NCI-H2107 (cell line): Measurements from ENCODE around the gene COL27A1.

ENCODE experiments used
- DNase-seq: peaks from one replicate; lab custom pipeline; 2025; lab: John Stamatoyannopoulos, UW

COL27A1 gene

DNA sequence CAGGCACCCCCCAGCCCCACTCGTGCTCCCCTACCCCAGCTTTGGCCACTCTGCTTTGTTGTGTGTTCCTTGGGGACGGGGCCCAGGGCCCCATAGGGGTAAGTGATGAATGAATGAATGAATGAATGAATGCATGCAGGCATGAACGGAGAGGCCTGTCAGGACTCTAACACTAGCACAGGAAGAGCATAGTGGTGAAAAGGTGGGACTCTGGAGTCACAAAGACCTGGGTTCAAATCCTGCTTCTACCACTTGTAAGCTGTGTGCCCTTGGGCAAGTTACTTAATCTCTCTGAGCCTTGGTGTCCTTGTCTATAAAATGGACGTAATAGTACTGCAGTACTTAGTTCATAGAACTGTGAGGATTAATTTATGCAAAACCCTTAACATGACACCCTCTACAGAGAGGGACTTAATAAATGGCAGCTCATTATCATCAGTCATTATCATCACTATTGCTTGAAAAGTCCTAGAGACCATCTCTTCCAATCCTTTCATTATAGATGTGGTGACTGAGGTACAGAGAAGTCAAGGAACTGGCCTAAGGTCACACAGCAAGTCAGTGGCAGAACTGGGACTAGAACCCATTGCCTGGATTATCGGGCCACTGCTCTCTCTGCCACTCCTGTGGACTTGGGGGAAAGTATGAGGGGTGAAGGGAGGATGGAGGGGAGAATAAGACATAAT lies 187.6 kb downstream of the COL27A1 start:
- no peak for DNase-seq

DNA sequence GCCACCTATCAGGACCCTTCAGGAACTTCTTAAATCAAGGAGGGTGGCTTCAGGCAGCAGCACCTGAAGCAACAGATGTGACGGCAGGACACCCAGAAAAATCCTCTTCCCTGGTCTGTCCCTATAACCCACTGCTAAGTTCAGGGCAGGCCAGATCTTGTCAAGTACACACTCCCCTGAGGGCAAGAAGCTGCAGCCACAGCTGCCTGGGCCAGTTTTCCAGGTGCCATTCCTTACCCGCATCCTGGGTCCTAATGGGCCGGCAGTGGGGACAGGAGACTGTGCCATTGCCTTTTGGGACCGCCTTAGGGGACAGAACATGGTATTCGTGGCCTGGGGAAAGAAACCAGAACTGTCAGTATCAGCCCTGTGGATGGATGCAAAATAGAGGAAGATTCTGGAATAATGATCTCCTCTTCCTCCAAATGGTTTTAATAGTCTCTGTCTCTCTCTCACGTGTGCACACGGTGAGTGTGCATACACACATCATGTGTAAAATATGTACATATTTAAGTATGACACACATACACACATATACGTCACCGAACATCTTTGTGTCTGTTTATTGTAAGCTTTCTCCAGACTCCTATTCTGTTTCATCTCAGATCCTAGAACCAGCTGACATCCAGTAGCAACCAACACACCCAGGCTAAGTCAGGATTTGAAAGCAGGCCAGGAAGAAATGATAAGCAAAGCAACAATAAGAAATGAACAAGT lies 188.3 kb downstream of the COL27A1 start:
- no peak for DNase-seq

DNA sequence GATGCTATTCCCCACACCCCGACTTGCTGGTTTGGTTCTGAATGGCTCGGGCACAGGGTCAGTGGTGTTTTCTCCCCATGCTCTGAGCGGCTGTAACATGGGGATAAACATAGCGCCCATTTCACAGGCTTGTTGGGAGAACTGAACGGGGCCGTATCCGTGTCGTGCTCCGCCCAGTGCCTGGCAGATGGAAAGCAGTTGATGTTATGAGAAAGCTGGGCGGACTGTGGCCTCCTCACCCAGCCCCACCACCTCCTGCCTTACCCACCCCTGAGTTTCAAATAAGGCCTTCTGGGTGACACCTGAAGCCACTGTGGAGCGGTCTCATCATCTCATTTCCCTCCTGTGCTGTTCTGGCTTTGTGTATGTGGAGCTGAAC lies 188.8 kb downstream of the COL27A1 start:
- DNase-seq: no peak

DNA sequence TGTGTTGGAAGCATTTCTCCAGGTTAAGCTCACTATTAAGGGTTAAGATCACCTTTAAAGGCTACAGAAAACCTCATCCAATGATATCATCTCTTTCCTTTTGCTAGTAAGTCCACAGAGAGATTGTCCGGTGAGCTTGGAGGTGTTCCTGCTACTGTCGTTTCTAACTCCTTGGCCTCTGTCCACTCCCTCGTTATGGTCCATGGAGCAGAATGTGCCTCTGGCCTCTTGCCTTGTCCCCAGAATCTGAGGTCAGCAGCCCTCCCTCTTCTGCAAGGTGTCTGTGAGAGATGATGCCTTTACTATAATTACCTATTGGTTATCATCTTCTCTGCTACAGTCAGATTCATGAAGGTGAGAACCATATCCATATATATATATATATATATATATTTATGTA lies 189.4 kb downstream of the COL27A1 start:
- DNase-seq: no peak

DNA sequence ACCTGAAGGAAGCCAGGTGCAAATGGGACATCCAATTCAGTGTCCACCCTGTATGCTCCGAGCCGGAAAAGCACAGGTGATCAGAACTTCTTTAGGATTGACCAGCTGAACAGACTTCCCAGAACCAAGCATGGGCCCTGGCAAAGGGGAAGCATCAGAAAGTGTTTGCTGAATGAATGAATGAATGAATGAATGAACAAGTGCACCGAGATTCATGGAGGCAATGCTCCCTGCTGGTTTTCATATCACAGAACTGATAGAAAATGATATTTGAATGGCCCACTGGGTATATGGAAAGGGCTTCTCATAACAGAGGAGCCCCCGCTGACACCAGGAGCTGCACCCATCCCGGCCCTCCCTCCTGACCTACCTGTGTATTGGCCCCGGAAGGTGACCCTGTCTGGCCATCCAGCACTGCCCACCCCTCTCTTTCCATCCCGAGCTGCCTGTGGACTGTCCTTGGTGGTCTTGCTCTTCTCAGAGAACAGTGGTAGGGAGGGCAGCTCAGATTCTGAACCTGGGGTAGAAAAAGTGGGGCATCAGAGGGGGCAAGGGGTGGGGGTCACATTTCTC lies 190.2 kb downstream of the COL27A1 start:
- no peak for DNase-seq

DNA sequence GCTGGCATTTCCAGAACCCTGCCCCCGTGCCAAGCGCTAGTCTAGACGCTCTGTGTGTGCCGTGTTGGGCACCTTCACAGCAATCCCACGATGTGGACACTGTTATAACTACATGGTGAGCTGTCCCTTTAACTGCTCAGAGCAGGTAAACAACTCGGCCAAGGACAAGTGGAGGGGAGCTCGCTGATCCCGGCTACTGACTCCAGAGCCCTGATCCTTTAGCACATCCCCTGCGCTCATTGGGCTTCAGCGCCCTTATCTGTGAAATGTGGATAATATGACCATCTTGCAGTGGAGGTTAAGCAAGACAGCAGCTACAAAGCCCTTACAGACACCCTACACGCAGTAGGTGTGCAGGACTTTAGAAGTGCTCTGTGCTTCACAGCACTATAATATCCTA lies 190.8 kb downstream of the COL27A1 start:
- no peak for DNase-seq

DNA sequence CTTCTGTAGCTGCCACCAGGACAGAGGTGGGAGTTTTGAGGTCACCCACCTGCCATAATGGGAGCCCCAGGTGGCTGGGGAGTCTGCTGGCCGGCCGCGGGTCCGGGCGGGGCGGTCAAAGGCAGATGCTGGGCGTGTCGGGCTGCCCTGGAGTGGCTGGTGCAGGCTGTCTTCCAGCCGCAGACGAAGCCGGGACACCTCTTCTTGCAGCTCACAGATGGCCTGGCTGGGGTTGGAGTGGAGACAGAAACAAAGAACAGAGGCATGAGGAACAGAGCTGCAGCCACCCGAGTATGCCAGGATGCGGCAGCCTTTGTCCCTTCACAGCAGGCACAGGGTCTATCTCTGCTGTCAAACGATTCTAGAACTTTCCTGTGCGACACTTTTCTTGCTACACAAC lies 192.3 kb downstream of the COL27A1 start:
- DNase-seq: no peak

DNA sequence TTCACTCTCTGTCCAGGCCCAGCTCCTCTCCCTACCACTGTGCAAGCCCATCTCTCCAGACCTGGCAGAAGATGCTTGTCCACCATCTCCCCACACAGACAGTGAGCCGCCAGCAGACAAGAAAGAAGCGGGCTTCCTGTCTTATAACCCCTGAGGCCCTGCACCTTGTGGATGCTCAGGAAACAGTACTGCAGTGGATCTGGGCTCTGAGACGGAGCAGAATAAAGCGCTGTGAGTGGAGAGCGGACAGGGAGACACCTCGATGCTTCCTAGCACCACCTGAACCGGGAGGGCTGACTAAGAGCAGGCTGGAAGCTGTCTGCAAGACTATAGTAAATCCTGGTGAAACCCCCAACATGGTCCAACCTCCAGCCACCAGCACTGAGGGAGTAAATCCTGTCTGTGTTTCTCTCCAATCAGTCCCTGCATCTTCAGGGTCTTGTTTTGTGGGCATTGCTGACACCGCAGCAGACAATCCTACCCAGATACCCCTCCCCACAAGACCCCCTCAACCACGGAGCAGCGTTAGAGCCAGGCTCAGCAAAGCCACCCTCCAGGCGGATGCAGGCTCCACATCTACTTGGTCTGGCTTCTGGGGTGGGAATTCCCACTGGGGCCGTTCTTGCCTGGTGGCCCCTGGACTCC lies 193.0 kb downstream of the COL27A1 start:
- no peak for DNase-seq

DNA sequence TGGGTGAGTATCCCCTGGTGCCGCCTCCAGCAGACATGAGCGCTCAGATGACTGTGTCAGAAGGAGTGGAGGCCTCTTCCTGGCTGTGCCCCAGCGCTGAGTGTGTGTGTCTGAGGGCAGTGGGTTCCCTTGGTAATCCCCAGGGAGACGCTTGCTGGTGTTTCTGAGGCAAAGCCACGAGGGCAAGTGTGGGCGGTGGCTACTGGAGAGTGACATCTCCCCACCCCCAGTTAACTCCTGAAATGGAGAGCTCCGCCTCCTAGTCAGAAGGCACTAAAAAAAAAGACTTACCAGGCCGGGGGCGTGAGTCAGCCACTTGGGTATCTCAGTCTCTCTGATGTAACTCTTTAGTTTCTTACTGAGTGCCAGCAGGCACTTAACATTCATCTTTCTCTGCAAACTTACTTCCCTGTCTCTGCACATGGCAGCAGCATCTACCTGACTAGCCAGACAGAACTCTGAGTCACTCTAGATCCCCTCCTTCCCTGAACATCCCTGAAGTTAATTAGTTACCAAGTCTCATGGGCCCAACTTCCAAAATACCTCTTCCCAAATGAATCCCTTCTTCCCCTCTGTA lies 193.7 kb downstream of the COL27A1 start:
- no peak for DNase-seq

DNA sequence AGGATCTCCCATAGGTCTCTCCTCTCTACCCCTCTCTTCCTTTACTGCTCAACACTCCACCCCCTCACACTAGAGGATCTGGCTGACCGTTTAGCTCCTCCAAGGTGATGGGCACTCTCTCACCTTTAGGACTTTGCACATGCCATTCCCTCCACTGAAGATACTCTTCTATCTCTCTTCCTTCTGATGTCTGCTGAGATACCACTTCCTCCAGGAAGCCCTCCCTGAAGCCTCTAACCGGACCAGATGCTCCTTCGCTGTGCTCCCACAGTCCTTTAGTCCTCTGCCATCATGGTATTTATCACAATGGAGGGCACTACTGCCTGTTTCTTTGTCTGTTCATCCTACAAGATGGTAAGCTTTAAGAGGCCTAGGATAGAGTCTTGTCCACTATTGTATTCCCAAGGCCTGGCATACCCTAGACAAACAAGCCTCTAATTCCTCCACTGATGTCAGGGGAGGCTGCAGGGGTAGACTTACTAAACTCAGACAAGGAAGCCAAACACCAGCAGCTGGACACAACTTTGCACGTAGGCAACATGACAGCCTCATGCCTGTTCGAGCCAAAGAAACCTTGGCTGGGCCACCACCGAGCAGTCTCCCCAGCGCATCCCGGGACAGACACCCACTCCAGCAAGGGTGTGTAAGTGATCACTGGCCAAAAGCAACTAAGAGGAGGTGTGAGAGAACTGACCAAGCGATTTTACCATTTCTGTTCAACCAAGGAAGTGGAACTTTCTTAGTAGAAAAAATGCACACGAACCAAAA lies 194.6 kb downstream of the COL27A1 start:
- DNase-seq: no peak

DNA sequence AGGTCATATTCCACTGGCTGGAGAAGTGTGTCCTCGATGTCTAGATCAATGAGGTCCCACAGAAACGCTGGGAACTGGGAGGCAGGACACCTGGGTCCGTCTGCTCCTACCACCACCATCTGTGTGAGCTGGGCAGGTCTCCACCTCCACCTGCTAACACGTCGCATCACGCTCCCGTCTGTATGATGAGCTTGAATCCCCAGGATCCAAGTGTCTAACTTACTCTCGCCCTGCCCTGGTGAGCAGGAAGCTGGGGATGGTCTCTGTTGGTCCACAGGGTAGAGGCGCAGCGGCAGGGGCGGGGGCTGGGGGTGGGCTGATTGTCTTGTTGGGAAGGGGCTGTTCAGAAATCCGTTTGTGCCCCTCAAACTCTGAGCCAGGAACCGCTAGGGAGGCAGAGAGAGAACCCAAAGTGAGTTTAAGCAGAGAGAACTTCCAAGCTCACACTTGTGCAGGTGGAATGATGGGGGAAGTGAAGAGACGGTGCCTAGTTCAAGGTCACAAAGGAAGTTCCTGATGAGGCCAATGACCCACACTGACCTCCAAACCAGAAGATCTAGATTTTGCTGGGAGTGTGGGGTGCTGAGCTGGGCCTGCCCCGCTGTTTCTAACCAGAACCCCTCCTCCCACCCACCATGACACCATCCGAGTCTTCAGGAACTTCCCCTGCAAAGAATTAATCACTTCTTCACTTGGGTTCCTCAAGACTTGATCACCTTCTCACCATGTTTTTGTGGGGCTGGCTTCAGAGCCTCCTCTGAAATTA lies 195.5 kb downstream of the COL27A1 start:
- DNase-seq: no peak

DNA sequence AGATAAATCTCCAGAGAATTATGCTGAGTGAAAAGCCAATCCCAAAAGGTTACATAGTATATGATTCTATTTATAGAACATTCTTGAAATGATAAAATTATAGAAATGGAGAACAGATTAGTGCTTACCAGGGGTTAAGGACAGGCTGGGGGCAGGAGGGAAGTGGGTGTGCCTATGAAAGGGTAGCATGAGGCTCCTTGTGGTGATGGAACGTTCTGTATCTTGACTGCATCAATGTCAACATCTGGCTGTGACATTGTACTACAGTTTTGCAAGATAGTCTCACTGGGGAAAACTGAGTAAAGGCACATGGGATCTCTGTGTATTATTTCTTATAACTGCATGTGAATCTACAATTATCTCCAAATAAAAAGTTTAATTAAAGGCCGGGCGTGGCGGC lies 196.6 kb downstream of the COL27A1 start:
- no peak for DNase-seq

DNA sequence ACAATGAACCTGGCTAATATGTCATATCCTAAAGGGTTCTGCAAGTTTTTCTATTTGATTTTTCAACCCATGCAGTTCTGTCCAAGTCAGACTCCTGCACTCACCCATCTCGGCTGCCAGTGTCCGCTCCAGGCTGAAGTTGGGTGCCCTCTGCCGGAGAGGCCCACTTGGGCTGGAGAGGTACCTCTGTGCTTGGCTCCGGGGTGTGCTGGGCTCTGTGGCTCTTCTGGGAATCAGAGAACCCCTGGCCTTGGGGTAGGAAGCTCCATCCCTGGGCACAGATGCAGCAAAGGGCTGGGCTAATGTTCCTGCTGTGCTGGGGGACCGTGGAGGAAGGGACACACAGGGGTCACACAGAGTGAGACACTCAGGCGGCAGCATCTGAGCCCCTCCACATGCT lies 200.5 kb downstream of the COL27A1 start:
- no peak for DNase-seq

DNA sequence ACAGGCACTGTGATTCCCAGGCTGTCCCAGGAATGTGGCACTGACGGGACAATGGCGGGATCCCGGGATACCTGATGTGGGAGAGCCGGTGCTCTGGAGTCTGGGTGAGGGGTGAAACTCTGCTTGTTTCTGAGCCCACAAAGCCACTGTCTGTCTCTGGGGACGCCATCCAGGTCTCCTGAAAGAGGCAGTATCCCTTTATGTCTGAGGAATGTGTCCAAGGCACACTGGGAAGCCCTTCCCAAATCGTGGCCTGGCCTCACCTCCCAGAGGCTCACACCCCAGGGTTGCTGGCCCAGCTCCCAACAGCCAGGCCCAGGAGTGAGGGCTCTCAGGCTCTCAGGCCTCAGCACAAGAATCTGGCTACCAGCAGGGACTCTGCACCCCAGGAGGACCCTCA lies 201.5 kb downstream of the COL27A1 start:
- DNase-seq: no peak

DNA sequence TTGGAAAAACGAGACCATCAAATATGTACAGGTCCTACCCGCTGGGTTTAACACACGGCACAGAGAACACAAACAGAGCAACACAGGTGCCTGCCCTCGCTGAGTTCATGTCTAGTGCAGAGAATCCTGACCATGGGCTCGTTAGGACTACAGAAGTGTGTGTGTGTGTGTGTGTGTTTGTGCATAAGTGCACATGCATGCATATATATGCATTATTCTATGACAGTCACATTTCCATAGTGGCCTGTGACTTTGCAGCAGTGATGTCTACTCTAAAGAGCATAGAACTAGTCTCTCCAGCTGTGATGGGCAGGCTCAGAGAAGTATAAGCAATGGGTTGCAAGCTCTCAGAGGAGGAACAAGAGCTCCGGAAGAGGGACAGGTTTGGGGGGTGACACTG lies 202.0 kb downstream of the COL27A1 start:
- DNase-seq: no peak

DNA sequence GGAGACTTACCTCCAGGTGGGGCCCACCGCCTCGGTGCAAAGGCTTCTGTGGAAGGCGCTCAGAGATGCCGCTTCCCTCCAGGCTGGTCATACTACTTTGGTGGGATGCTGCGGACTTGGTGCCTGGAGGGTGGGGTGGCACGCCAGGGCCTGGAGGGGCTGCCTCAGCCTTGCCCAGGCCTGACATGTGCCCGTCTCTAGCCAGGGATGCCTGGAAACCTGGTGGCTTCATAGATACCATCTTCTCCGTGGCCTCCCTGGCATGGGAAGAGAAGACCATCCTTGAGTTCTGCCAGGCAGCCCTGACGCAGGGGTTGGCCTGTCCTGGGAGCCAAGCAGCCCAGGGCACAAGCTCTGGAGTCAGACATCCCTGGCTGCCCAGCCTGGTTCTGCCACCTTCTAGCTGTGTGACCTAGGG lies 202.6 kb downstream of the COL27A1 start:
- no peak for DNase-seq

DNA sequence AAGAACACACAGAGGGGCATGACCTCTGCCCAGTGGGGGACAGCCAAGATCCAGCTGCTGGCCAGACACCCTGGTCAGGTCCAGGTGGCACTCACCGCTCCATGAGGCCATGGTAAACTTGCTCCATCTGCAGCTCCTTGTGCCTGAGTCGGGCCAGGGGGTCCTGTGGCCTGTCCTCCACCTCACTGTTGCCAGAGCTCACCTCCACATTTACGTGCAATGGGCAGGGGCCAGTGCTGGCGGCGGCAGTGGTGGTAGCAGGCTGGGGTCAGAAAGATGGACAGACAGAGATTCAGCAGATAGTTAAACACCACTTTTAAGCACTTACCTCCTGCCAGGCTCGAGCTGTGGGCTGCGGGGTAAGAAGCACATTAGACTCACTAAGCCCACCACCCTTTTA lies 204.5 kb downstream of the COL27A1 start:
- no peak for DNase-seq

DNA sequence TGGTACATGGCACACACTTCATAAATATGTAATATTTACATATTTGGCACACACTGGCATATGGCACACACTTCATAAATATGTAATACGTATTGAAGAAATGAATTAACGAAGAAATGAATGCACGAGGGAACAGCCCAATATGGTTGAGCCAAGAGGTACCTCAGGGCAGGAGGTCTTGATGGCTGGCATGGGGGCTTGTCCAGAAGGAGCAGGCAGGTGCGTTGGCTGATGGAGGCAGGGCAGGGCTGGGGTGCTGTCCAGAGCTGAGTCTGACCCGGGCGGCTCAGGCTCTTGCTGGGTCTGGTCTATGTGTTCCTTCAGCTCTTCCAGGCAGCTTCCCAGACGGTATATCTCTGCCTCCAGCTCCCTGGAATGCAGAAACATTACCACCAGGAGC lies 206.2 kb downstream of the COL27A1 start:
- DNase-seq: no peak
